Endothelial cell (in vitro differentiated cells): ENCODE data around the gene GNAO1. TPM values are rescaled to one million over a fixed set of nuclear protein-coding genes. Genes with fewer than 3 reads are reported as not detected.

Source experiments
- DNase-seq: peaks from one replicate; pipeline ENCODE4 v3.0.0; 2021; ENCODE audit warnings: low spot score
- H3K27ac Mint-ChIP-seq: one replicate; pipeline ENCODE4 v1.8.0; 2021; ENCODE audit warnings: mixed read lengths, inconsistent platforms; ENCODE audit not compliant: unreplicated experiment
- H3K27me3 Mint-ChIP-seq: one replicate; pipeline ENCODE4 v1.8.0; 2021; ENCODE audit warnings: mild to moderate bottlenecking, moderate library complexity, mixed read lengths, inconsistent platforms; ENCODE audit not compliant: unreplicated experiment
- H3K36me3 Mint-ChIP-seq: one replicate; pipeline ENCODE4 v1.8.0; 2021; ENCODE audit warnings: mild to moderate bottlenecking, low read depth, mixed read lengths, inconsistent platforms; ENCODE audit not compliant: unreplicated experiment
- H3K4me1 Mint-ChIP-seq: one replicate; pipeline ENCODE4 v1.8.0; 2021; ENCODE audit warnings: mild to moderate bottlenecking, mixed read lengths, inconsistent platforms; ENCODE audit not compliant: unreplicated experiment
- H3K4me3 Mint-ChIP-seq: one replicate; pipeline ENCODE4 v1.8.0; 2021; ENCODE audit warnings: mild to moderate bottlenecking, mixed read lengths, inconsistent platforms; ENCODE audit not compliant: unreplicated experiment
- H3K9me3 Mint-ChIP-seq: one replicate; pipeline ENCODE4 v1.8.0; 2021; ENCODE audit warnings: mixed read lengths, inconsistent platforms; ENCODE audit not compliant: unreplicated experiment
- CTCF ChIP-seq: fragments of 200-600 bp; sonication (generic); IDR thresholded peaks from one replicate; pipeline ENCODE4 v1.5.0; 2021; ENCODE audit warnings: antibody characterized with exemption; ENCODE audit not compliant: unreplicated experiment
- total RNA-seq: library from RNA; stranded (reverse); fragmentation: NEBNext Ultra II Directional; extraction: Animal tissue kit (Norgen Biotek cat#: 25700); gene quantifications from one replicate; pipeline ENCODE4 v1.2.1, GENCODE V29; 2021; ENCODE audit not compliant: unreplicated experiment

Gene GNAO1
- total RNA-seq, 1 donor from 2014 or later = 0.69 TPM

GRCh38 chr16:56279914-56280313 is 88.6 kb downstream of the GNAO1 start:
- Mint-ChIP-seq H3K4me1 (no peaks in the 10 kb centered on the region), H3K9me3 (no peaks in the 10 kb centered on the region), H3K36me3 (no peaks in the 10 kb centered on the region), H3K27me3 (peaks cover 2% of the 10 kb centered on the region), H3K27ac (no peak overlapping the region), H3K4me3 (no peak overlapping the region)
- DNase-seq = no peak
- TF ChIP-seq CTCF = no peak

DNA sequence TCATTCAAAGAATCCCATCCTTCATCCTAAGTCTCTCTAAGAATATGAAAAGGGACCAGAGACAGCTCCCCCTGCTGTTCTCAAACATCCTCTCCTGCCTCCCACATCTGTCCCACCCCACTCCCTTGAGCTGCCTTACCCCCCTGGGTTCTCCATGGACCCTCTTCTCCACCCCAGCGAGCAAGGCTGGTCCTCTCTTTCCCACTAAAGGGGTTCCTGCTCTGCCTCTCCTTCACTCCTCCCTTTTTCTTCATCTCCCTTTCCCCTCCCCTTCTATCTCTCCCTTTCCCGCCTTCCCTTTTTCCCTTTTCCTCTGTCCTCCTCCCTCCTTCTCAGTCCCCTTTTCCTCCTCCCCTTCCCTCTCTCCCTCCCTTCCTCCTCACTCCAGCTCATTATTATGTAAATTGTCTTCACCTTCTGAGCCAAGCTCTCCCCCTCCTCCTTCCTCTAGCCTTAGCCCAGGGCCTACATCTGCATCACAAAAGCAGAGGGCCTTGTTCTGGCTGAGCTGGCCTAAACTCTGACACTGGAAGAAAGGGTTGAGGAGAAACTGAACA is 90.0 kb downstream of the GNAO1 start:
- Mint-ChIP-seq H3K27me3 (peaks cover 2% of the 10 kb centered on the region), H3K36me3 (no peaks in the 10 kb centered on the region), H3K27ac (no peak overlapping the region), H3K4me3 (no peak overlapping the region), H3K4me1 (no peaks in the 10 kb centered on the region), H3K9me3 (no peaks in the 10 kb centered on the region)
- no peak for TF ChIP-seq CTCF
- DNase-seq = peak; percentile 24

- Mint-ChIP-seq H3K4me1 (no peaks in the 10 kb centered on the region), H3K36me3 (no peaks in the 10 kb centered on the region), H3K9me3 (no peaks in the 10 kb centered on the region), H3K27ac (no peak overlapping the region), H3K4me3 (no peak overlapping the region), H3K27me3 (peaks cover 2% of the 10 kb centered on the region)
- DNase-seq = no peak
- TF ChIP-seq CTCF = no peak
These were observed 91.2 kb downstream of the GNAO1 start for GRCh38 chr16:56282451-56282850.

DNA sequence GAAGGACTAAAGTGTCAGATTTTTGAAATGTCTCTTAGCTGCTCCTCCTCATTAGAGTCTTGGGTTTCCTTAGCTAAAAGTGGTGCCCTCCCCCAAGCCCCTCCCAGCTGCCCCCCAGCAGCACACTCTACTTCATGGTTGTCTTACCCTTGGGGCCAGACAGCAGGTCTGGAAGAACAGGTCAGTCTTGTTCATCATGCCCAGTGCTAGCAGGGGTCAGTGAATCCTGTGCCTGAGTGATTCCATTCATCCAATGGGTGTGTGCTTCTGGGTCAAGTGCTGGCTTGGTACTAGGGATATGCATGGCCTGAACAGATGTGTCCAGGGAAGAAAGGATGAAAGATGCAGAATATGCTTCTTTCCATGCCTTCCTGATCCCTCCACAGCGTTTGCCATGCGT is 93.2 kb downstream of the GNAO1 start:
- H3K27me3 Mint-ChIP-seq = peaks cover 2% of the 10 kb centered on the region
- H3K4me1 Mint-ChIP-seq = no peaks in the 10 kb centered on the region
- H3K9me3 Mint-ChIP-seq = no peaks in the 10 kb centered on the region
- no peak for DNase-seq
- H3K36me3 Mint-ChIP-seq = no peaks in the 10 kb centered on the region
- H3K27ac Mint-ChIP-seq = no peak overlapping the region
- TF ChIP-seq CTCF = no peak
- no peak overlapping the region for H3K4me3 Mint-ChIP-seq

DNA sequence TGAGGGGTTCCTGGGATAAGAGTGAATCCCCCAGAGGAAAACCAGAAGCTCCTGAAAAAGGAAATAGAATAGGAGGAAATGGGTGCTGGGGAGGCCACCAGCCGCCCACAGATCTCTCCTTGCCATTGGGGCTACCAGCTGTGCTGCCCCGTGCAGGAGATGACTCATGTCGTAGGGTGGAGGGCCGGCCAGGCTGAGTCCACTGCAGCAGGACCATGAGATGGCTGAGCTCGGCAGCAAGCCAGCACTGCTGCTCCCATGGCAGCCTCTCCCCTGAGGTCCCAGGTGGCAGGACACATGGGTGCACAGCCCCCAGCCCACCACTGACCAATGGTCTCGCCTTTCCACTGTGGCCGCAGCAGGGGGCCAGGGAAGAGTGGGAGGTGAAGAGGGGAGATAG is 95.5 kb downstream of the GNAO1 start:
- Mint-ChIP-seq H3K4me1 (peaks cover 2% of the 10 kb centered on the region), H3K36me3 (no peaks in the 10 kb centered on the region), H3K27ac (no peak overlapping the region), H3K4me3 (no peak overlapping the region), H3K9me3 (no peaks in the 10 kb centered on the region), H3K27me3 (peaks cover 1% of the 10 kb centered on the region)
- no peak for TF ChIP-seq CTCF
- DNase-seq = no peak
